K562 (cell line): ENCODE data around the gene NRN1. TPM values are rescaled to one million over a fixed set of nuclear protein-coding genes. Genes with fewer than 3 reads are reported as not detected.

Experiments
- ATAC-seq: fragments of 200-7000 bp; cut with Tn5 transposase; 3 replicates; pipeline ENCODE4 v1.9.1; 2020; ENCODE audit warnings: moderate library complexity
- BruUV-seq: library from RNA; stranded (reverse); fragments of 400-500 nt; replicated peaks from 2 replicates; lab custom pipeline; 2021; lab: Mats Ljungman, UMichigan
- CTCF ChIA-PET: fragments of 300-600 bp; formaldehyde crosslinking; extraction: SDS; loops from one replicate; lab custom pipeline; 2021; ENCODE audit warnings: low intra/inter-chr PET ratio; lab: Yijun Ruan, JAX
- POLR2A ChIA-PET: fragments of 300-600, 350-650 bp; sonication (Branson Sonifier 250); formaldehyde crosslinking; extraction: SDS; loops from one replicate; lab custom pipeline; 2021; ENCODE audit warnings: antibody characterized with exemption, inconsistent platforms; lab: Yijun Ruan, JAX
- DNase-seq, 4 experiments: peaks; one replicate each; pipeline versions ENCODE4 v3.0.0 to v3.0.0-alpha.2; 2011 to 2018; ENCODE audit warnings: low spot score in 3 of 4, mixed read lengths in 3 of 4; ENCODE audit errors: extremely low read depth in 1 of 4
- FAIRE-seq: peaks from 2 replicates; lab custom pipeline; 2011; peaks lifted over from hg19 to GRCh38; lab: Jason Lieb, UNC
- H2AFZ ChIP-seq: 2 replicates; pipeline ENCODE4 v1.6.0; 2011; ENCODE audit warnings: low read depth, low read length, control low read depth, inconsistent platforms
- H3K27ac ChIP-seq: fragments of 200-600 bp; 3 replicates; pipeline ENCODE4 v1.8.0; 2011; ENCODE audit warnings: low read depth, mild to moderate bottlenecking, control low read depth, inconsistent platforms, low read length, moderate library complexity, mixed read lengths; ENCODE audit errors: extremely low read depth
- H3K27me3 ChIP-seq, 2 experiments: fragments of 300-600 bp in 1 of 2; 2 replicates in 1 of 2; 3 replicates in 1 of 2; pipeline versions ENCODE4 v1.6.0 to v1.8.0; 2011; ENCODE audit warnings: inconsistent platforms in 2 of 2, low read length in 2 of 2, mild to moderate bottlenecking in 1 of 2, mixed read lengths in 1 of 2, moderate library complexity in 1 of 2; ENCODE audit not compliant: control insufficient read depth in 2 of 2, insufficient read depth in 2 of 2
- H3K36me3 ChIP-seq: fragments of 300-600 bp; 3 replicates; pipeline ENCODE4 v1.8.0; 2011; ENCODE audit warnings: mild to moderate bottlenecking, low read length, inconsistent platforms; ENCODE audit not compliant: control insufficient read depth, insufficient read depth
- H3K4me1 ChIP-seq, 2 experiments: fragments of 200-600 bp in 1 of 2; replicated peaks in 1 of 2; 2 replicates in 1 of 2; 3 replicates in 1 of 2; pipeline versions ENCODE4 v1.5.1 to v1.8.0; 2011; ENCODE audit warnings: inconsistent platforms in 2 of 2, low read length in 2 of 2, mild to moderate bottlenecking in 1 of 2, mixed read lengths in 1 of 2, moderate library complexity in 1 of 2; ENCODE audit not compliant: control insufficient read depth in 2 of 2, insufficient read depth in 2 of 2
- H3K4me2 ChIP-seq: 2 replicates; pipeline ENCODE4 v1.6.1; 2011; ENCODE audit warnings: low read length, control low read depth, inconsistent platforms, mixed read lengths; ENCODE audit not compliant: insufficient read depth
- H3K4me3 ChIP-seq: fragments of 200-600 bp; sonication (generic), shearing (Covaris generic); 2 replicates; pipeline ENCODE4 v1.5.1; 2016; ENCODE audit warnings: control low read depth, inconsistent platforms
- H3K79me2 ChIP-seq: fragments of 200-600 bp; 3 replicates; pipeline ENCODE4 v1.8.0; 2011; ENCODE audit warnings: low read length, inconsistent platforms; ENCODE audit not compliant: control insufficient read depth, insufficient read depth
- H3K9ac ChIP-seq, 2 experiments: 2 replicates each; pipeline versions ENCODE4 v1.6.0 to v1.6.1; 2011; ENCODE audit warnings: low read depth in 2 of 2, low read length in 2 of 2, control low read depth in 1 of 2, inconsistent platforms in 1 of 2, mild to moderate bottlenecking in 1 of 2, mixed read lengths in 1 of 2; ENCODE audit not compliant: insufficient read depth in 1 of 2
- H3K9me1 ChIP-seq: one replicate; pipeline ENCODE4 v1.6.0; 2011; ENCODE audit warnings: inconsistent platforms, mild to moderate bottlenecking, low read length, moderate library complexity; ENCODE audit not compliant: control insufficient read depth, insufficient read depth
- H3K9me3 ChIP-seq: replicated peaks from 2 replicates; pipeline ENCODE4 v1.5.1; 2011; ENCODE audit warnings: low read depth, low read length, inconsistent platforms; ENCODE audit not compliant: control insufficient read depth, insufficient read depth
- H4K20me1 ChIP-seq: replicated peaks from 2 replicates; pipeline ENCODE4 v1.6.1; 2011; ENCODE audit warnings: low read length, inconsistent platforms, mixed read lengths; ENCODE audit not compliant: control insufficient read depth, insufficient read depth
- CBX3 ChIP-seq, 2 experiments: IDR thresholded peaks; 1 replicate in 1 of 2; 2 replicates in 1 of 2; pipeline ENCODE4 v1.6.1; 2012; ENCODE audit warnings: inconsistent platforms in 2 of 2, low read length in 2 of 2, borderline replicate concordance in 1 of 2, control low read depth in 1 of 2
- NEUROD1 ChIP-seq: fragments of 150-350 bp; IDR thresholded peaks from 2 replicates; pipeline ENCODE4 v1.6.1; 2014; ENCODE audit warnings: borderline replicate concordance, low read length, low read depth; ENCODE audit not compliant: partially characterized antibody
- REST ChIP-seq, 2 experiments: fragments of 450-650 bp; formaldehyde crosslinking in 1 of 2; IDR thresholded peaks; 2 replicates each; pipeline versions ENCODE4 v1.4.0 to v1.6.1; 2014 to 2020; ENCODE audit warnings: mild to moderate bottlenecking in 2 of 2, borderline replicate concordance in 1 of 2, low read depth in 1 of 2
- TAF9B ChIP-seq: fragments of 450-650 bp; IDR thresholded peaks from 2 replicates; pipeline ENCODE4 v1.6.1; 2018; ENCODE audit warnings: mild to moderate bottlenecking; ENCODE audit not compliant: partially characterized antibody
- ZBTB7A ChIP-seq: IDR thresholded peaks from 2 replicates; pipeline ENCODE4 v1.6.1; 2011; ENCODE audit warnings: low read depth, mild to moderate bottlenecking, low read length, moderate library complexity, borderline replicate concordance; ENCODE audit not compliant: control insufficient read depth
- WGBS: fragments of 100-300 bp; shearing (Covaris generic); methylation state at CpG from one replicate; pipeline ENCODE4 v1.1.6; 2016; ENCODE audit warnings: low coverage, mixed read lengths; ENCODE audit not compliant: insufficient coverage; ENCODE audit errors: missing lambda C conversion rate; 5-methylcytosine and 5-hydroxymethylcytosine counted together
- in situ Hi-C: fragments of 300-500 bp; cut with MboI; formaldehyde crosslinking; loops from 4 replicates; pipeline ENCODE4 v1.15.0; 2018; ENCODE audit warnings: inconsistent platforms, mixed read lengths
- intact Hi-C: fragments of 100-400 bp; cut with micrococcal nuclease; formaldehyde crosslinking; loops from 2 replicates; pipeline ENCODE4 v1.14.2; 2022
- polyA plus RNA-seq, 8 experiments: library from polyadenylated mRNA; depleted of rRNA in 4 of 8; stranded (reverse) in 5 of 8; unstranded in 3 of 8; fragments of >200 nt; fragmentation: Nextera tagmentation in 2 of 8; fragmentation: Illumina TruSeq in 1 of 8; extraction: Ambion mirVana in 2 of 8; extraction: Trizol in 1 of 8; gene quantifications; 2 replicates each; pipeline versions ENCODE4 v1.2.1 to v1.2.3, GENCODE V29; 2011 to 2014; ENCODE audit warnings: inconsistent platforms in 1 of 8, missing spikeins in 1 of 8
- total RNA-seq, 7 experiments: library from RNA; depleted of rRNA in 6 of 7; stranded (reverse); fragments of >200 nt in 6 of 7; fragmentation: Illumina TruSeq in 2 of 7; extraction: Trizol in 2 of 7; gene quantifications; 2 replicates each; pipeline versions ENCODE4 v1.2.1 to v1.2.3, GENCODE V29; 2011 to 2021; ENCODE audit warnings: low replicate concordance in 1 of 7

The NRN1 gene
- total and polyA plus RNA-seq, 9 of the 15 experiments (the other 6 are each of a cell fraction or from before 2014, with no cell fraction given): not detected

- H3K4me3 ChIP-seq: no peak overlapping the region
- no peak overlapping the region for H3K27ac ChIP-seq
- no peak overlapping the region for H3K4me2 ChIP-seq
- H4K20me1 ChIP-seq: peaks cover 3% of the 10 kb centered on the region; the same call in 1 of the 2 replicates
- ChIA-PET POLR2A (no interaction called here), CTCF (no interaction called here)
- no peaks in the 10 kb centered on the region for H3K36me3 ChIP-seq
- FAIRE-seq (no peak), DNase-seq (no peak), ATAC-seq (no peak)
- H3K9ac ChIP-seq: no peak overlapping the region
- H3K9me1 ChIP-seq: no peaks in the 10 kb centered on the region
- peaks cover 58 to 68% of the 10 kb centered on the region in 2 experiments for H3K27me3 ChIP-seq
- H2AFZ ChIP-seq: no peak overlapping the region
- H3K9me3 ChIP-seq: no peaks in the 10 kb centered on the region; the same call in 1 of the 2 replicates
- in situ Hi-C loops: no loop called here
- no TSS peak for BruUV-seq
- no peak for TF ChIP-seq CBX3 (IDR thresholded peaks at IDR 0.05; ENCODE audit: borderline replicate concordance in 1 of 2, low read length in 2 of 2)
- no peak for TF ChIP-seq TAF9B
- TF ChIP-seq REST (IDR thresholded peaks at IDR 0.05; ENCODE audit: borderline replicate concordance): no peak
- TF ChIP-seq REST (CRISPR knock-in tag; IDR thresholded peaks at IDR 0.05; ENCODE audit: low read depth): no peak
- no peak for TF ChIP-seq ZBTB7A
- no peak for TF ChIP-seq NEUROD1
- no peaks in the 10 kb centered on the region for H3K79me2 ChIP-seq
- intact Hi-C loops: no loop called here
- WGBS: 17% methylated on average over 10 of the region's 10 CpGs
- peaks cover 0 to 23% of the 10 kb centered on the region in 2 experiments; a peak in 2 of 5 replicates for H3K4me1 ChIP-seq
These were observed 11.1 kb downstream of the NRN1 start for GRCh38 chr6:5995658-5995948.
